IMR-90 (cell line): ENCODE data around the gene PRSS21. TPM values are rescaled to one million over a fixed set of nuclear protein-coding genes. Genes with fewer than 3 reads are reported as not detected.

Experiments
- ATAC-seq: fragments of 200-7000 bp; cut with Tn5 transposase; 2 replicates; pipeline ENCODE4 v1.9.1; 2020; ENCODE audit warnings: low read depth, mild to moderate bottlenecking, moderate library complexity
- BruUV-seq: library from RNA; stranded (reverse); fragments of 400-500 nt; replicated peaks from 2 replicates; lab custom pipeline; 2021; lab: Mats Ljungman, UMichigan
- CTCF ChIA-PET: fragments of 300-600 bp; formaldehyde crosslinking; extraction: SDS; loops from one replicate; lab custom pipeline; 2021; ENCODE audit warnings: antibody characterized with exemption; lab: Yijun Ruan, JAX
- POLR2A ChIA-PET: fragments of 300-600 bp; sonication (Branson Sonifier 250); formaldehyde crosslinking; loops from one replicate; lab custom pipeline; 2022; ENCODE audit warnings: antibody characterized with exemption; ENCODE audit not compliant: unreplicated experiment; lab: Charles Lee
- DNase-seq: peaks from one replicate; pipeline ENCODE4 v3.0.0; 2013
- H2AFZ ChIP-seq: replicated peaks from 2 replicates; pipeline ENCODE3; 2013; ENCODE audit warnings: low read length, mild to moderate bottlenecking; ENCODE audit not compliant: poor library complexity
- H2AK5ac ChIP-seq: 2 replicates; pipeline ENCODE4 v1.6.1; 2013; ENCODE audit warnings: low read depth, low read length, inconsistent platforms
- H2AK9ac ChIP-seq: replicated peaks from 2 replicates; pipeline ENCODE3; 2013; ENCODE audit warnings: mild to moderate bottlenecking, low read depth, low read length, moderate library complexity; ENCODE audit not compliant: poor library complexity
- H2BK120ac ChIP-seq: 2 replicates; pipeline ENCODE4 v1.6.1; 2013; ENCODE audit warnings: low read depth, low read length, inconsistent platforms
- H2BK15ac ChIP-seq: 3 replicates; pipeline ENCODE4 v1.6.1; 2013; ENCODE audit warnings: low read depth, low read length, inconsistent platforms
- H2BK20ac ChIP-seq: 2 replicates; pipeline ENCODE4 v1.6.1; 2013; ENCODE audit warnings: low read depth, mild to moderate bottlenecking, inconsistent platforms, low read length, moderate library complexity
- H2BK5ac ChIP-seq: 2 replicates; pipeline ENCODE4 v1.6.1; 2013; ENCODE audit warnings: mild to moderate bottlenecking, low read depth, low read length, inconsistent platforms; ENCODE audit not compliant: poor library complexity, severe bottlenecking
- H3K14ac ChIP-seq: replicated peaks from 2 replicates; pipeline ENCODE4 v1.6.1; 2013; ENCODE audit warnings: low read depth, low read length, inconsistent platforms
- H3K18ac ChIP-seq: 2 replicates; pipeline ENCODE4 v1.6.1; 2013; ENCODE audit warnings: low read depth, low read length, control low read depth
- H3K23ac ChIP-seq: 2 replicates; pipeline ENCODE4 v1.6.1; 2013; ENCODE audit warnings: low read depth, low read length, inconsistent platforms
- H3K27ac ChIP-seq: 2 replicates; pipeline ENCODE4 v1.5.1; 2013; ENCODE audit warnings: mild to moderate bottlenecking, control low read depth, low read length; ENCODE audit not compliant: insufficient read depth
- H3K27me3 ChIP-seq: 2 replicates; pipeline ENCODE4 v1.6.1; 2013; ENCODE audit warnings: low read length; ENCODE audit not compliant: control insufficient read depth, insufficient read depth
- H3K36me3 ChIP-seq: 2 replicates; pipeline ENCODE4 v1.6.1; 2013; ENCODE audit warnings: low read length, mixed read lengths; ENCODE audit not compliant: control insufficient read depth, insufficient read depth
- H3K4ac ChIP-seq: 2 replicates; pipeline ENCODE4 v1.6.1; 2013; ENCODE audit warnings: low read depth, low read length, inconsistent platforms
- H3K4me1 ChIP-seq: 2 replicates; pipeline ENCODE4 v1.6.1; 2013; ENCODE audit warnings: low read length, mixed read lengths; ENCODE audit not compliant: control insufficient read depth, insufficient read depth
- H3K4me2 ChIP-seq: 2 replicates; pipeline ENCODE4 v1.6.1; 2013; ENCODE audit warnings: low read depth, mild to moderate bottlenecking, control low read depth, low read length, moderate library complexity
- H3K4me3 ChIP-seq: 2 replicates; pipeline ENCODE4 v1.5.1; 2013; ENCODE audit warnings: low read depth, mild to moderate bottlenecking, control low read depth, low read length, moderate library complexity; ENCODE audit not compliant: insufficient read depth
- H3K56ac ChIP-seq: 2 replicates; pipeline ENCODE4 v1.6.1; 2013; ENCODE audit warnings: low read length, inconsistent platforms; ENCODE audit not compliant: insufficient read depth; ENCODE audit errors: extremely low read depth
- H3K79me1 ChIP-seq, 2 experiments: 2 replicates each; pipeline ENCODE4 v1.6.1; 2013; ENCODE audit warnings: low read length in 2 of 2, inconsistent platforms in 1 of 2, low read depth in 1 of 2
- H3K9ac ChIP-seq: 2 replicates; pipeline ENCODE4 v1.6.1; 2013; ENCODE audit warnings: low read depth, low read length, control low read depth
- H3K9me1 ChIP-seq: 2 replicates; pipeline ENCODE4 v1.6.1; 2013; ENCODE audit warnings: low read length, inconsistent platforms; ENCODE audit not compliant: insufficient read depth
- H3K9me3 ChIP-seq: 2 replicates; pipeline ENCODE4 v1.6.1; 2013; ENCODE audit warnings: low read length; ENCODE audit not compliant: control insufficient read depth, insufficient read depth
- H4K20me1 ChIP-seq: 2 replicates; pipeline ENCODE4 v1.6.1; 2013; ENCODE audit warnings: low read length, inconsistent platforms; ENCODE audit not compliant: insufficient read depth
- H4K5ac ChIP-seq: 2 replicates; pipeline ENCODE4 v1.6.1; 2013; ENCODE audit warnings: mild to moderate bottlenecking, low read depth, low read length, control low read depth
- H4K8ac ChIP-seq, 2 experiments: 2 replicates each; pipeline ENCODE4 v1.6.1; 2013; ENCODE audit warnings: low read depth in 2 of 2, low read length in 2 of 2, control low read depth in 1 of 2, inconsistent platforms in 1 of 2
- H4K91ac ChIP-seq: 2 replicates; pipeline ENCODE4 v1.6.1; 2013; ENCODE audit warnings: low read depth, low read length, inconsistent platforms; ENCODE audit not compliant: insufficient read depth
- FOS ChIP-seq: fragments of 150-350 bp; IDR thresholded peaks from 2 replicates; pipeline ENCODE4 v1.6.1; 2016; ENCODE audit warnings: low read depth, low read length
- WGBS, 2 experiments: methylation state at CpG; one replicate each; pipeline versions ENCODE4 v1.1.5 to v1.1.7; 2013; ENCODE audit warnings: missing lambda C conversion rate in 2 of 2; ENCODE audit not compliant: insufficient read length in 1 of 2; ENCODE audit errors: extremely low coverage in 2 of 2; 5-methylcytosine and 5-hydroxymethylcytosine counted together
- dilution Hi-C: fragments of 300-500 bp; cut with HindIII; formaldehyde crosslinking; loops from one replicate; pipeline ENCODE4 v1.14.3; 2018; ENCODE audit warnings: low sequenced_read_pairs; ENCODE audit not compliant: unreplicated experiment
- in situ Hi-C: fragments of 300-500 bp; cut with MboI; formaldehyde crosslinking; loops from 3 replicates; pipeline ENCODE4 v1.14.3; 2019; ENCODE audit warnings: low sequenced_read_pairs, inconsistent platforms, mixed read lengths
- intact Hi-C: fragments of 100-400 bp; cut with micrococcal nuclease; formaldehyde crosslinking; loops from 2 replicates; pipeline ENCODE4 v1.10.0; 2022
- polyA plus RNA-seq, 3 experiments: library from polyadenylated mRNA; depleted of rRNA; stranded (reverse); fragments of >200 nt; gene quantifications; 2 replicates each; pipeline ENCODE4 v1.2.3, GENCODE V29; 2012; ENCODE audit warnings: low replicate concordance in 1 of 3
- total RNA-seq: library from RNA; depleted of rRNA; stranded (reverse); fragments of >200 nt; gene quantifications from 2 replicates; pipeline ENCODE4 v1.2.3, GENCODE V29; 2012

The PRSS21 gene
- total and polyA plus RNA-seq, 2 of the 4 experiments (the other 2 are of a cell fraction), result 0.21 TPM; not detected in 1

DNA sequence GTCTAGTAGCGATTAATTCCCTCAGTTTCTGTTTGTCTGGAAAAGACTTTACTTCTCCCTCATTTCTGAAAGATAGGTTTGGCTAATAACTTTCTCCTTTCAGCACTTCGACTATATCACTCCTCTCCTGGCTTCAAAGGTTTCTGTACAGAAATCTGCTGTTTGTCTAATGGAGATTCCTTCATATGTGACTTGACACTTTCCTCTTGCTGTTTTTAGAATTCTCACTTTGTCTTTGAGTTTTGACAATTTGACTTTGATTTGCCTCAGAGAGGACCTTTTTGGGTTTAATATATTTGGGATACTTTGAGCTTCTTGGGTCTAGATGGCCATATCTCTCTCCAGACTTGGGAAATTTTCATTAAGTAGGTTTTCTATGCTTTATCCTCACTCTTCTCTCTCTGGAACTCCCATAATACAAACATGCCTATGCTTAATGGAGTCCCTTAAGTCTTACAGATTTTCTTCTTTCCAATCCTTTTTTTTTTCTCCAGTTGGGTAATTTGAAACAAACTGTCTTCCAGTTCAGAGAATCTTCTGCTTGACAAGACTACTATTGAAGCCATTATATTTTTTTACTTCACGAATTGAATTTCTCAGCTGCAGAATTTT is 7.8 kb upstream of the PRSS21 start:
- Histone ChIP-seq H3K27me3 (peaks cover 62% of the 10 kb centered on the region), H2BK5ac (no peak overlapping the region), H3K23ac (no peak overlapping the region), H3K9me3 (peaks cover 17% of the 10 kb centered on the region), H4K20me1 (no peaks in the 10 kb centered on the region), H3K18ac (no peak overlapping the region), H3K79me1 (no peaks in the 10 kb centered on the region), H3K27ac (no peak overlapping the region), H2AK5ac (no peak overlapping the region), H3K36me3 (no peaks in the 10 kb centered on the region), H2BK15ac (no peak overlapping the region), H3K4me2 (no peak overlapping the region), H4K91ac (no peak overlapping the region), H2AFZ (no peak overlapping the region), H2AK9ac (no peak overlapping the region), H3K9ac (no peak overlapping the region), H4K8ac (no peak overlapping the region), H3K56ac (no peak overlapping the region), H4K5ac (no peak overlapping the region), H3K4me3 (no peak overlapping the region), H3K4ac (no peak overlapping the region), H2BK20ac (no peak overlapping the region), H3K14ac (no peak overlapping the region), H2BK120ac (no peak overlapping the region), H3K4me1 (no peaks in the 10 kb centered on the region), H3K9me1 (no peaks in the 10 kb centered on the region)
- in situ Hi-C loops, result no loop called here
- DNase-seq (no peak), ATAC-seq (no peak)
- intact Hi-C loops, result no loop called here
- 100% methylated on average over 1 of the region's 3 CpGs; no CpG with 5 or more reads in 1 of the 2 experiments for WGBS, 2 experiments
- ChIA-PET CTCF (no interaction called here), POLR2A (no interaction called here)
- BruUV-seq, result no TSS peak
- dilution Hi-C loops, result no loop called here
- TF ChIP-seq FOS, result no peak
